T47D (cell line): Measurements from ENCODE around the gene ZXDC.

Experiments used
- DNase-seq, 2 experiments: peaks; one replicate each; pipeline versions ENCODE4 v3.0.0 to v3.0.0-alpha.2; 2011 to 2012; ENCODE audit warnings: low read depth in 1 of 2, low spot score in 1 of 2
- JUND ChIP-seq: IDR thresholded peaks from 2 replicates; pipeline ENCODE4 v1.6.1; 2012; ENCODE audit warnings: low read depth
- in situ Hi-C: cut with HindIII; loops from 2 replicates; pipeline ENCODE4 v1.10.0; 2016; ENCODE audit warnings: low sequenced_read_pairs, low pct_unique_long_range_greater_than_20kb

The ZXDC gene

GRCh38 chr3:126422571-126423091 lies 53.1 kb downstream of the ZXDC start:
- DNase-seq = no peak
- in situ Hi-C loops = no loop called here
- no peak for TF ChIP-seq JUND

DNA sequence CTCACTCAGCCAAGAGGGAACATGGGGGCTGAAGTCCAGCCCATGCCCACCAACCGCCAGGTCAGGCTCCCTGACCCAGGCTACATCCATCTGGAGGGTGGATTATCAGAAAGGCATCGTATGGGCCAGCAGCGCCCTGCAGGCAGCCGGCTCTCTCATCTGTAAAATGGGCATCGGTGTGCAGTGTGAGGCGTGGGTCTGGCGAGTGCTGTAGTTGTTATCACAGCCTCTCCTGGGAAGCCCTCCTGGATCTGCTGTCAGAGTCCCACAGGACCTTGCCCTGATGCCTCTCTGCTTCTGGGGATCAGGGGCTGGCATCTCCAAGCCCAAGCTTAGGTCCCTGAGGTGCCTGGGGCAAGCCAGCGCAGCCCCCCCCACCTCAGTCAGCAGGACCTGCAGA lies 53.6 kb downstream of the ZXDC start:
- in situ Hi-C loops = no loop called here
- TF ChIP-seq JUND = no peak
- DNase-seq = no peak

DNA sequence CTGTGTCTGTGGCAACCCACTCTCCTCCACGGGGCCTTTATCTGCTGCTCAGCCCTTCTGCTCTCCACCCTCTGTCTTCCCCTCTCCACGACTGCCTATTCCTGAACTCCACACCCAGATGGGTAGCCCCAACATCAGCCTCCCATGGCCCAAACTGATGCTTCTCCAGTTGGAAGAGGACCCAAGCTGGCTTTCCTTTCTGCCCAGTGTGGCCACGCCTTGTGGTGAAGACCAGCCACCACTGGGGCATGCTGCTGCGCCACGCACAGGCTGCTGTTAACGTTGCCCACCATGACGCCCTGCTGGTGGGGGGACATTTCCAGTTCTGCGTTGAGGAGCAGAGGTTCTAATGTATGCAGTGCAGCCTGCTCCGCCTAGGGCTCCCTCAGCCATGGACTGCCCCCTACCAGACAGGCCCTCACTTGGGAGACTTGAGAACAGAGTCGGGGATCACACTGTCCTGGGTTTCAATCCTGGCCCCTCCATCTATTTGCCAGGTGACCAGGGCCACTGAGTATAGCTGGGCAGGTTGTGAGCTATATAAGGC lies 54.0 kb downstream of the ZXDC start:
- no peak for TF ChIP-seq JUND
- no peak for DNase-seq
- in situ Hi-C loops = no loop called here

DNA sequence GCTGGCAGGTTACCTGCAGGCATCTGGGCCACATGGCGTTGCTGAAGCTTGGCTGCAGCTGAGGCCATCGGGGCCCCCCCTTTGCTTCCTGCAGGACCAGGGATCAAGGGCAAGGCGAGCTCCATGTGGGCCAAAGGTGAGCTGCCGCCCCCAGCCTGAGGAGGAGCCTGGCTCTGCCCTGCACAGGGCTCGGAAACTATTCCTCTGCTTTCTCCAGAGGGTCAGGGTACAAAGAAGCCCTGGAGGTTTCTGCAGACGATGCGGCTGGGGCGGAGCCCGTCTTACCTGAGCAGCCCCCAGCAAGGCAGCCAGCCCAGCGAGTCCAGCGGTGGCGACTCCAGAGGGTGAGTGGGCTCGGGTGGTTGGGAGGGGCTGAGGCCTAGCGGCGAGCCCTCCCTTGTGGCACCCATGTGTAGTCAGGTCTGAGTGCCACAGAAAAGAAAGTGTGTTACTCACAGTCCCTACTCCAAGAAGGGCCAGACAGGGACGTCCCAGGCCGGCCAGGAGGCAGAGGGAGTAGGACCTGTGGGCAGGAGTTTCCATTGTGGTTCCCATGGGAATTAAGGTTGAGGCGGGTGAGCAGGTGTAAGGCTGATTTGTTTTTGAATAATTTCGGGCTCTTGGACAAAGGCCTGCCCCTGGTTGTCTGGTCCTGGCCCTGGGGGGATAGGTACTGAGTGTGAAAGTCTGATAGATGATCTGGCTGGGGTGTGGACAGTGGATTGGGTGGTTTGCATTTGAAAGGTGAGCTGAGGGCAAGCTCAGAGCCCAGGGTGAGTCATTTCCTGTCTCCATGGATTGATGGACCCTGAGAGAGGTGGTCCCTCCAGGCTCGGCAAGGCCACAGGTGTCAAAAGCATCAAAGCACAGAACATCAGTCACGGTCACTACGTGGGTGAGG lies 55.6 kb downstream of the ZXDC start:
- no peak for TF ChIP-seq JUND
- in situ Hi-C loops = no loop called here

DNA sequence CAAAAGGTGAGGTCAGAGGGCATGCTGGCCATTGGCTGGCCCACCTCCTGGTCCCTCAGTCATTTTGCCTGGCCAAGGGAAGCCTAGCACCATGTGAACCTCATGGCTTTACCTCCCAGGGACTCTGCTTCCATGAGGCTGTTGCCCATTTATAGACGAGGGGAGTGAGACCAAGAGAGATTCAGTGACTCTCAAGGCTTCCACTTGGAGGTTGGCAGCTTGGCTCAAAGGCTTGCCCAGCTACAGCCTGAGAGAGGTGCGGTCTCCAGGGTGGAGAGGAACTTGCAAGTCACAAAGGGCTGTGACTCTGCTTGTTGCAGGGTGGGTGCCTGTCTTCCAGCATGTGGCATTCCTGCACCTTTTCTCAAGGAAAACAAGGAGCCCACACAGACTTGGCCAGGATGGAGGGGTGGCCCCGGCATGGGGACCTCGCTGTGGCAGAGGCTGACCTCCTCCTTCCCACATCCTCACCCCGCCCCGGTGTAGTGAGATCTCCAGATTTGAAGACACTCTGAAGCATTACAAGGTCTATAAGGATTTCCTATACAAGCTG lies 56.5 kb downstream of the ZXDC start:
- DNase-seq = no peak
- in situ Hi-C loops = no loop called here
- TF ChIP-seq JUND = no peak

More for the DNA sequence above, 55.6 kb downstream of the ZXDC start:
- no peak for DNase-seq

DNA sequence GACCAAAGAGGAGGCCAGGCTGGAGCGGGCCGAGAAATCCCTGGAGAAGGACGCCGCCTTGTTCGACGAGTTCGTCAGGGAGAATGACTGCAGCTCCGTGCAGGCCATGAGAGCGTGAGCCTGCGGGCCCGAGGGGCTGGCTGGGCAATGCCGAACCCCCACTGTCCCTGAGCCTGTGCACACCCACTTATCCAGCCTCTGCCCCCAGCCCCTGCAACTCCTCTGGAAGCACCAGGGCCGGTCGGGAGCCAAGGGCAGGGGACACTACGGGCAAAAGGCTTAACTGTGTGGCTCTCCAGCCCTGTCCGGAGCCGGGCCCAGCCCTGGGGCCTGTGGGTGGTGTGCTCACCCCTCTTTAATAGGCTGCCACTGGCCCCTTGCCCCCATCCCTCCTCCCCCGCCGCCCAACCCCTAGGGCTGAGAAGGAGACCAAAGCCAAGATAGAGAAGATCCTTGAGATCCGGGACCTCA lies 57.0 kb downstream of the ZXDC start:
- in situ Hi-C loops = no loop called here
- no peak for DNase-seq
- TF ChIP-seq JUND = no peak

DNA sequence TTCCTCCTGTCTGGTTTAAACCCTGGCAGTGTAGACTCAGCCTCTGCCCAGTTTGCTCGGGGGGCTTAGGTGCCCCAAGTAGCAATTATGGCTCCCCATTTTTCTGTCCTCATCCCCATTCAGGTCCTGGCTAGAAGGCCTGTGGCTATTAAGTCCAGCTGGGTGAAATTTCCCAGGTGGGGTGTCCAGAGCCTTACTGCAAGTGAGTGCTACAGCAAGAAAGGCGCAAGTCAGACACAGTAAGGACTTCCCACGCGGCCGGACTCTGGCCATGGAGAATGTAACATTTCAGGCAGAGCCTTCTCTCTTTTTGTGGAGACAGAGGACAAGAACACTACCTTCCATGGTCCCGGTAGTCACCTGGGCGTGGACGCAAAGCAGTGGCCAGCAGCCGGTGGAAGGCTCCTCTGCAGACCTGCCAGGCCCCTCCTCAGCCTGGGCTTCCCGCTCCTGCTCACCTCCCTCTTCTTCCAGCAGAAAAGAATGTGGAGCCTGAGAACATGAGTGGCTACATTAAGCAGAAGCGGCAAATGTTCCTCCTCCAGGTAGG lies 57.6 kb downstream of the ZXDC start:
- in situ Hi-C loops = no loop called here
- TF ChIP-seq JUND = no peak

DNA sequence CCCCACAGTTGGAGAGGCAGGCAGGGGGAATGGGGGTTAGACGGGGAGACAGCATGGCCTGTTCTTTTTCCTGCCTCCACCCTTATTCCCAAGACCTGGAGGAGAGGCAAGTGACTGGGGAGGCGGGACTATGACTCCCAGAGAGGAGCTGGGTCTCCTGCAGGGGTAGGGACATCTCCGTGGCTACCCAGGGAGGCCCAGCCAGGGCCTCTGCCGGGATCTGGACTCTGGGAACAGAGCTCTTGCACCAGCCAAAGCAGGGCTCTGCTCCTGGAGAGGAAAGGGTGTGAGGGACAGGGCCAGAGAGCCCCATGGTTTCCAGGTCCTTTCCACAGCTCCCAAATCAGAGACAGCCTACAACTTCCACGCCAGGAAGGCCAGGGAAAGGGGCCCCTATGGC lies 58.2 kb downstream of the ZXDC start:
- no peak for TF ChIP-seq JUND
- in situ Hi-C loops = no loop called here
- no peak for DNase-seq

More for the DNA sequence above, 57.6 kb downstream of the ZXDC start:
- DNase-seq = no peak

DNA sequence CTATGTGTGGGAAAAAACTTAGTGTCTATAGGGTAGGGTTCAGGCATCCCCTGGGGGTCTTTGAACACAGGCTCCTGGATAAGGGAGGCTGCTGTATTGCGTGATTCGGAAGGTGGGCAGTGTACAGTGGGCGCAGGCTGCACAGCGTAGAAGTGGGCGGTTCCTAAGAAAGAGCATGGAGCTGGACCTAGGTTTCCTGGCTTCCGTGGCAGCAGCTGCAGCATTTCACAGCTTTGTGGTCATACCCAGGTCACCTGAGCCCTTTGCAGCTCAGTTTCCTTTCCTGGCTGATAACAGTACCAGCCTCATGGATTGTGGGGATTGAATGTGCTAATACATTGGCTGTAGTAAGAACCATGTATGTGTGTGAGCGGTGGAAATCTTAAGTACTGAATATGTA lies 58.7 kb downstream of the ZXDC start:
- DNase-seq = no peak
- in situ Hi-C loops = no loop called here

DNA sequence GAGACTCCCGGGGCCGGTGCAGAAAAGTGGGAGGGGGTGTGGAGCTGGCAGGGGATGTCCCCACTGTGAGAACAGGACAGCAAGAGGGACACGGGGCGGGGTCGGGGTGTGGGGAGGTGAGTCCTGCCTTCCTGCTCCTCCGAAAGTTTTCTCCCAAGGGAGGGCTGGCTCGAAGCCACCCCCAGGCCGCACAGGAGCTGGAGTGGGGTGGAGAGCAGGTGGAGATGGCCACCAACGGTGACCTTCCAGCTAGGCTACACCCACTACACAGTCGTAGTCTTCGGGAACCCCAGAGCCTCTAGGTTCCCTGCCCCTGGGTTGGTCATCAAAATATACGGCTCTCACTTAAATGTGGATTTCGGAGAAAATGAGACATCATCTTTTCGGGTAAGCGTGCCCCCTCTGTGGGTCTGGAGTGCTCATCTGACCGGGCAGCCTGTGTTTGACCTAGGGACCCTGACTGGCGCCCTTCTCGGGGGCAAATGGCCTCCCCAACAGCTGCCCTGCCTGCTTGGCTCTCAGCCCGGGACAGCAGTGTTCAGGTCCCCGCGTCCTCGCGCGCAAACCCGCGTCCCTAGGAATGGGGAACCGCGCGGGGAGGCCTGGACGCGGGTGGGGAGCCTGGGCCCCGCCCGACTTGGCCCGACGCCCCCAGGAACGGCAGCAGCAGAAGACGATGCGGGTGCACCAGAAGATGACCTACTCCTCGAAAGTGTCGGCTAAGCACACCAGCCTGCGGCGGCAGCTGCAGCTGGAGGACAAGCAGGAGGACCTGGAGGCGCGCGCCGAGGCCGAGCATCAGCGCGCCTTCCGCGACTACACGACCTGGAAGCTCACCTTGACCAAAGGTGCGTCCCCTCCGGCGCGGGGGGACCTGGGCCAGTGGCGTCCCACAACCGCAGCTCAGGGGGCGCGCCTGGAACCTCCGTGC lies 59.8 kb downstream of the ZXDC start:
- DNase-seq = no peak
- in situ Hi-C loops = no loop called here

More for the DNA sequence above, 58.7 kb downstream of the ZXDC start:
- TF ChIP-seq JUND = no peak

GRCh38 chr3:126414961-126415660 lies 60.6 kb downstream of the ZXDC start:
- no peak for TF ChIP-seq JUND
- no peak for DNase-seq
- in situ Hi-C loops = no loop called here

More for the DNA sequence above, 59.8 kb downstream of the ZXDC start:
- no peak for TF ChIP-seq JUND
